Neuronal stem cell (in vitro differentiated cells): Measurements from ENCODE around the gene SEL1L3.
A peak's percentile ranks its signal among the peaks of the same experiment; 100 is the strongest.

Source experiments
- DNase-seq: peaks from one replicate; pipeline ENCODE4 v3.0.0-alpha.2; 2013; ENCODE audit warnings: low spot score
- H2AFZ ChIP-seq: one replicate; pipeline ENCODE4 v1.6.1; 2013; ENCODE audit warnings: mild to moderate bottlenecking, low read length, inconsistent platforms
- H2AK5ac ChIP-seq: 2 replicates; pipeline ENCODE4 v1.6.1; 2013; ENCODE audit warnings: low read depth, mild to moderate bottlenecking, inconsistent platforms, low read length, moderate library complexity, mixed read lengths
- H2BK120ac ChIP-seq: 2 replicates; pipeline ENCODE4 v1.6.1; 2013; ENCODE audit warnings: low read depth, mild to moderate bottlenecking, inconsistent platforms, low read length, moderate library complexity, mixed read lengths
- H2BK12ac ChIP-seq: one replicate; pipeline ENCODE4 v1.6.1; 2013; ENCODE audit warnings: low read length, inconsistent platforms
- H2BK15ac ChIP-seq: 2 replicates; pipeline ENCODE4 v1.6.1; 2013; ENCODE audit warnings: mild to moderate bottlenecking, low read length, inconsistent platforms, mixed read lengths
- H2BK5ac ChIP-seq: one replicate; pipeline ENCODE4 v1.6.1; 2013; ENCODE audit warnings: inconsistent platforms, mild to moderate bottlenecking, low read length, moderate library complexity
- H3K14ac ChIP-seq: one replicate; pipeline ENCODE4 v1.6.1; 2013; ENCODE audit warnings: low read length, inconsistent platforms
- H3K18ac ChIP-seq: 2 replicates; pipeline ENCODE4 v1.6.1; 2013; ENCODE audit warnings: low read length, inconsistent platforms
- H3K23ac ChIP-seq: 2 replicates; pipeline ENCODE4 v1.6.1; 2013; ENCODE audit warnings: low read depth, mild to moderate bottlenecking, mixed read lengths, low read length, inconsistent platforms; ENCODE audit not compliant: poor library complexity
- H3K27ac ChIP-seq: replicated peaks from 3 replicates; pipeline ENCODE4 v1.5.1; 2013; ENCODE audit warnings: low read length, inconsistent platforms
- H3K27me3 ChIP-seq, 3 experiments: 2 replicates each; pipeline ENCODE4 v1.6.1; 2013; ENCODE audit warnings: low read length in 3 of 3, mild to moderate bottlenecking in 2 of 3, inconsistent platforms in 1 of 3, low read depth in 1 of 3, mixed read lengths in 1 of 3, moderate library complexity in 1 of 3; ENCODE audit not compliant: control insufficient read depth in 3 of 3, insufficient read depth in 3 of 3
- H3K36me3 ChIP-seq, 2 donors: replicated peaks in 1 of 2; 2 replicates each; pipeline ENCODE4 v1.6.1; 2013; ENCODE audit warnings: low read length in 2 of 2; ENCODE audit not compliant: control insufficient read depth in 2 of 2, insufficient read depth in 2 of 2
- H3K4ac ChIP-seq: 2 replicates; pipeline ENCODE4 v1.6.1; 2013; ENCODE audit warnings: inconsistent platforms, mild to moderate bottlenecking, low read length, moderate library complexity
- H3K4me1 ChIP-seq, 2 donors: 1 replicate in 1 of 2; 2 replicates in 1 of 2; pipeline ENCODE4 v1.6.1; 2013; ENCODE audit warnings: low read length in 2 of 2, low read depth in 1 of 2; ENCODE audit not compliant: control insufficient read depth in 2 of 2, insufficient read depth in 1 of 2
- H3K4me2 ChIP-seq: one replicate; pipeline ENCODE4 v1.6.1; 2013; ENCODE audit warnings: mild to moderate bottlenecking, low read length, inconsistent platforms; ENCODE audit not compliant: insufficient read depth, poor library complexity, severe bottlenecking
- H3K4me3 ChIP-seq, 2 donors: 2 replicates each; pipeline ENCODE4 v1.5.1; 2013; ENCODE audit warnings: low read length in 2 of 2, mild to moderate bottlenecking in 2 of 2, inconsistent platforms in 1 of 2, moderate library complexity in 1 of 2
- H3K79me1 ChIP-seq: one replicate; pipeline ENCODE4 v1.6.1; 2013; ENCODE audit warnings: low read depth, mild to moderate bottlenecking, inconsistent platforms, low read length, moderate library complexity
- H3K9ac ChIP-seq: one replicate; pipeline ENCODE4 v1.6.1; 2013; ENCODE audit warnings: mild to moderate bottlenecking, low read depth, low read length, inconsistent platforms; ENCODE audit not compliant: poor library complexity
- H3K9me3 ChIP-seq, 2 donors: replicated peaks in 1 of 2; 2 replicates each; pipeline versions ENCODE3 to v1.6.1; 2013; ENCODE audit warnings: low read length in 2 of 2, mild to moderate bottlenecking in 2 of 2, inconsistent platforms in 1 of 2, low read depth in 1 of 2, mixed read lengths in 1 of 2, moderate library complexity in 1 of 2; ENCODE audit not compliant: control insufficient read depth in 2 of 2, insufficient read depth in 1 of 2
- H4K8ac ChIP-seq: one replicate; pipeline ENCODE4 v1.6.1; 2013; ENCODE audit warnings: low read depth, mild to moderate bottlenecking, inconsistent platforms, low read length, moderate library complexity
- H4K91ac ChIP-seq: one replicate; pipeline ENCODE4 v1.6.1; 2013; ENCODE audit warnings: low read length, low read depth, mild to moderate bottlenecking, inconsistent platforms; ENCODE audit not compliant: poor library complexity
- WGBS, 2 donors: extraction: QIAGEN DNeasy Blood & Tissue Kit; methylation state at CpG; one replicate each; pipeline ENCODE4 v1.1.7; 2013; ENCODE audit warnings: missing lambda C conversion rate in 2 of 2, mixed read lengths in 1 of 2; ENCODE audit not compliant: insufficient read length in 2 of 2, insufficient replicate concordance in 1 of 2; ENCODE audit errors: extremely low coverage in 2 of 2; 5-methylcytosine and 5-hydroxymethylcytosine counted together

SEL1L3 gene

DNA sequence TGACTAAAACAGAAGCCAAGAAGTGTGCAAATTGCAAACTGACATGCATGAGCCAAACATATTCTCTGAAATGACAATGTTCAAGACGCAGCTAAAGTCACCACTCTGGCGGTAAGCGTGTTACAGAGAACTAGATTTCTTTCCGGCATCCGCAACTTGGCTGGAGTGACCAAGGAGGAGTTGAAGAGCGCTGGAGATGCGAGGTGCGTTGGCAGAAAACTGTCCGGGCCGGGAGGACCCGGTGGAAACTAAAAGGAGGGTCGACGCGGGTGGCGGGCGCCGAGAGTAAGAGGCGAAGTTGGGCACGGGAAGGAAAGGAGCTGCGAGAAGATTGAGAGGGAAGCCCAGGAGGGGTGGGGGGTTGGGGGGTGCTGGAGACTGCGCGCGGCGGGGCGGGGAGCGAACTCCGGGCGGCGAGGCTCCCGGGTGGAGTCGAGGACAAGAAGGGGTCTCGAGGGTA, 807 bp downstream of the SEL1L3 start:
- H3K4me2 ChIP-seq: peak overlapping the region; percentile 83
- H3K27me3 ChIP-seq: peaks cover 0 to 52% (median 11%) of the 10 kb centered on the region in 3 experiments
- no peak overlapping the region for H3K4ac ChIP-seq
- no peaks in the 10 kb centered on the region for H3K36me3 ChIP-seq
- no peak for DNase-seq
- H3K79me1 ChIP-seq: peaks cover 2% of the 10 kb centered on the region
- H4K8ac ChIP-seq: no peak overlapping the region
- peak overlapping the region; percentile 86 for H2AFZ ChIP-seq
- no peak overlapping the region for H3K14ac ChIP-seq
- H2BK5ac ChIP-seq: no peak overlapping the region
- H3K18ac ChIP-seq: peak overlapping the region; percentile 89
- no CpG with 5 or more reads among the region's 32 CpGs for whole genome bisulfite sequencing, 2 donors
- no peak overlapping the region for H2BK15ac ChIP-seq
- H3K4me1 ChIP-seq: peaks cover 9 to 12% of the 10 kb centered on the region in 2 donors
- H2BK120ac ChIP-seq: no peak overlapping the region
- H4K91ac ChIP-seq: no peak overlapping the region
- H2AK5ac ChIP-seq: no peak overlapping the region
- peak overlapping the region; percentile 44 to 88 for H3K4me3 ChIP-seq
- H3K23ac ChIP-seq: no peak overlapping the region
- H3K27ac ChIP-seq: no peak overlapping the region
- H2BK12ac ChIP-seq: no peak overlapping the region
- no peaks in the 10 kb centered on the region for H3K9me3 ChIP-seq
- H3K9ac ChIP-seq: no peak overlapping the region

DNA sequence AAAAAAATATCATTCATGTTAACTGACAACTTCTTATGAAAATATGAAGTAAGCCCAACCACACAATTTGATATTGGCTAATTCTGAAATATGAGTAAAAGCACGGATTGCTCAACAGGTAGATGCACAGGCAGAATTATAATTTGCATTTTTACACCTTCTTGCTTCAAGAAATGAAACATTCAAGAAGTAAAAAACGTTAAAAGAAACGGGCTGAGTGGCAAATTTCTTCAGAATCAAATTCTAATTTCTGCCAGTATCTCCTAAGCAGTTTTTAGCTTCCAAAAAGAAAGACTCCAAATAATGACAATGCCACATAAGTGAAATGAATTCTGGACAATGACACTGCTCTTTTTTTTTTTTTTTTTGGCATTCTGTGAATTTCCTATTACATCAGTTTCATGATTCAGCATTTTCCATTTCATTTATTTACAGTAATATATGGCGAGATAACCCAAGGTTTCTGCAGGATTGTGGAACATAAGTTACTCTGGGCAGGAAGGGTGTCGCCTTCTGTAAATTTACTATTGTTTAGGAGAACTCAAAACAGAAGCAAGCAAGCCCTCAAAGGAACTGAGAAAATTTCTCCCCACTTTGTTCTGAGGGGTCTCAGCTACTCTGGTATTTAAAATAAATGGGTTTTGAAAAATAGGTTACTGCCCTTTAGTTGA, 1.4 kb downstream of the SEL1L3 start:
- no peak overlapping the region for H3K4ac ChIP-seq
- H3K4me1 ChIP-seq: peaks cover 9 to 16% of the 10 kb centered on the region in 2 donors
- H2BK5ac ChIP-seq: no peak overlapping the region
- H3K4me3 ChIP-seq: peak overlapping the region; percentile 44 to 88
- peaks cover 2% of the 10 kb centered on the region for H3K79me1 ChIP-seq
- no peak overlapping the region for H3K14ac ChIP-seq
- no peak overlapping the region for H3K18ac ChIP-seq
- no peaks in the 10 kb centered on the region for H3K36me3 ChIP-seq
- WGBS, 2 donors: no CpG with 5 or more reads among the region's 5 CpGs
- no peak for DNase-seq
- H3K4me2 ChIP-seq: peak overlapping the region; percentile 83
- H2BK120ac ChIP-seq: no peak overlapping the region
- no peak overlapping the region for H3K27ac ChIP-seq
- H2BK12ac ChIP-seq: no peak overlapping the region
- H3K9me3 ChIP-seq: no peaks in the 10 kb centered on the region
- H4K91ac ChIP-seq: no peak overlapping the region
- H3K23ac ChIP-seq: no peak overlapping the region
- no peak overlapping the region for H3K9ac ChIP-seq
- H2AFZ ChIP-seq: peak overlapping the region; percentile 86
- peaks cover 0 to 52% (median 11%) of the 10 kb centered on the region in 3 experiments for H3K27me3 ChIP-seq
- no peak overlapping the region for H2AK5ac ChIP-seq
- no peak overlapping the region for H4K8ac ChIP-seq
- no peak overlapping the region for H2BK15ac ChIP-seq

DNA sequence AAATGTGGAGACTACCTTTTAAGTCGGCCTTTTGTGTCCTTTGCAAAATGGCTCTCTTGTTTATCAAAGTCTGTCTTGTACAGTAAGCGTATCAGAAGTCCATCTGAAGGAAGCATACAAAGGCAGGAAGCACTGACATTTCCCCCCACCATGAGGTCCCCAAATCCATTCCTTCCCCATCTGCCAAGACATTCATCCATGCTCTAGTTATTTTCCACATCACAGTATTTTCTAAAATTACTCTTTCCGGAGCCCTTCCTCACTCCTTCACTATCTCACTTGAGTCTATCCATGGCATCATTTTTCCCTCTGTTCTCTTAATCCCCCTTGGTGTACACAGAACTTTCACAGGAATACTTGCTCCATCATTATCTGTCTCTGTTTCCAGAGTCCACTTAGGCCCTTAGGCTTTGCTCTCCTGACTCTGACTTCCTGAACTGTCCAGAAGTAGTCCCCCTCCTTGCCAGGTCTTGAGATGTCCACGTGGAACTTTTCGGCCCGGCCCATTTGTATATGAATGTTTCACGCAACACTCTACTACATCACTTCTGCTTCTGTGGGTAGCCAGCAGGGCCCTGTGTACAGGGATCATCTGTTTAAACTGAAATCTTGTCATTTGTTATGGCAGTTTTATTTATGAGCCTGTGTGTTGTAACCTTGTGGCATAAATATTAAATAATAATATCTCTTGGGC, 2.1 kb downstream of the SEL1L3 start:
- Histone ChIP-seq H4K8ac (no peak overlapping the region), H4K91ac (no peak overlapping the region), H3K9ac (no peak overlapping the region), H3K79me1 (peaks cover 2% of the 10 kb centered on the region), H3K18ac (no peak overlapping the region), H2BK5ac (no peak overlapping the region), H3K4ac (no peak overlapping the region), H3K4me2 (no peak overlapping the region), H2AK5ac (no peak overlapping the region), H3K27ac (no peak overlapping the region), H2BK15ac (no peak overlapping the region), H3K9me3 (no peaks in the 10 kb centered on the region), H3K23ac (no peak overlapping the region), H3K4me3 (no peak overlapping the region), H2AFZ (no peak overlapping the region), H3K27me3 (peaks cover 0 to 52% (median 11%) of the 10 kb centered on the region in 3 experiments), H2BK120ac (no peak overlapping the region), H2BK12ac (no peak overlapping the region), H3K4me1 (peaks cover 9 to 16% of the 10 kb centered on the region in 2 donors), H3K14ac (no peak overlapping the region), H3K36me3 (no peaks in the 10 kb centered on the region)
- DNase-seq: no peak
- no CpG with 5 or more reads among the region's 7 CpGs for WGBS, 2 donors

DNA sequence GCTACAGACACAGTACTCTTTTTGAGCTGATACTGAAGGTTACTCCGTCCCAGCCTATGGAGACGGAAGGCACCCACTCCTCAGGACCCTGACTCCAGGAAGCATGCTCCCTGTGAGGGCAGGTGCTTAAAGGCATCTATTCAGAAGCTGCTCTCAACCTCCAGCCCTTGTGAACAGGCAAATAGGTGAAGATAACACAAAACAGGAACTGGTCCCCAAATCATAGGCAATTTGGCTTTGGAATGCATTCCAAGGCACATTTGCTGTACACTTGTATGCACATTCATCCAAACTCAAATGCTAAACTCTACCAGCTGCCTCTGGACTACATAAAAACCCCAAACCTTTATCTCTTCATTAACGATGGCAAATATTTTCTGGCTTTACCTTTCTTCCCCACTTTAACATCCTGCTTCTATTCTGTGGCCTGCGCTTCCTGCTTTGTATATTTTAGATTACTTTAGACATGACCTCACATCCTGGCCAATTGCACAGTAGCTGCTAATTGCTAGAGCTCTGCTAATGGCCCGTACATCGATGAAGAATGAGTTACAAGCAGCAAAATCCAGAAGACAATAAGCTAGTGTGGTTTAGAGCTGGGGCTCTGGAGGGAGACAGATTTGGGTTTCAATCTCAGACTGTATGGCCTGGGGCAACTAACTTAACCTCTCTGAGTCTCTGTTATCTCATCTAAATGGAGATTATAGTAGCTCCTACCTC, 3.2 kb downstream of the SEL1L3 start:
- Histone ChIP-seq H3K4me1 (peaks cover 8 to 16% of the 10 kb centered on the region in 2 donors), H2AFZ (no peak overlapping the region), H3K9ac (no peak overlapping the region), H4K91ac (no peak overlapping the region), H3K4me2 (no peak overlapping the region), H3K23ac (peak overlapping the region; percentile 35), H3K36me3 (no peaks in the 10 kb centered on the region), H2AK5ac (no peak overlapping the region), H3K14ac (no peak overlapping the region), H3K27me3 (peaks cover 0 to 40% (median 11%) of the 10 kb centered on the region in 3 experiments), H2BK15ac (no peak overlapping the region), H2BK12ac (no peak overlapping the region), H4K8ac (no peak overlapping the region), H3K27ac (no peak overlapping the region), H2BK120ac (no peak overlapping the region), H3K79me1 (peaks cover 2% of the 10 kb centered on the region), H3K4ac (no peak overlapping the region), H3K9me3 (no peaks in the 10 kb centered on the region), H3K18ac (no peak overlapping the region), H3K4me3 (no peak overlapping the region), H2BK5ac (no peak overlapping the region)
- WGBS, 2 donors: no CpG with 5 or more reads among the region's 6 CpGs
- DNase-seq: no peak
